Spleen (tissue), 11 donors: Measurements from ENCODE around the gene CDC14B. TPM values are rescaled to one million over a fixed set of nuclear protein-coding genes. Genes with fewer than 3 reads are reported as not detected.
A peak's percentile ranks its signal among the peaks of the same experiment; 100 is the strongest.

ENCODE experiments used
- DNase-seq: peaks from one replicate; pipeline ENCODE4 v3.0.0-alpha.2; 2020
- H3K27ac ChIP-seq, 8 donors: fragments of 200-600 bp; sonication (generic) in 7 of 8; 1 replicate in 4 of 8; 2 replicates in 4 of 8; pipeline versions ENCODE4 v1.5.0 to v1.8.0; 2016 to 2021; ENCODE audit warnings: inconsistent platforms in 4 of 8, mild to moderate bottlenecking in 4 of 8, moderate library complexity in 1 of 8
- H3K27me3 ChIP-seq, 7 donors: fragments of 200-600 bp; sonication (generic) in 6 of 7; replicated peaks in 1 of 7; 1 replicate in 4 of 7; 2 replicates in 3 of 7; pipeline versions ENCODE4 v1.5.0 to v1.8.0; 2016 to 2021; ENCODE audit warnings: inconsistent platforms in 3 of 7, mild to moderate bottlenecking in 1 of 7
- H3K36me3 ChIP-seq, 6 donors: fragments of 200-600 bp; sonication (generic) in 5 of 6; 1 replicate in 4 of 6; 2 replicates in 2 of 6; pipeline versions ENCODE4 v1.5.0 to v1.8.0; 2016 to 2021; ENCODE audit warnings: inconsistent platforms in 2 of 6
- H3K4me1 ChIP-seq, 6 donors: fragments of 200-600 bp; sonication (generic) in 5 of 6; 1 replicate in 3 of 6; 2 replicates in 3 of 6; pipeline versions ENCODE4 v1.5.0 to v1.8.0; 2016 to 2021; ENCODE audit warnings: inconsistent platforms in 3 of 6
- H3K4me3 ChIP-seq, 8 donors: fragments of 200-600 bp; sonication (generic) in 7 of 8; 1 replicate in 4 of 8; 2 replicates in 4 of 8; pipeline versions ENCODE4 v1.5.0 to v1.8.0; 2016 to 2021; ENCODE audit warnings: inconsistent platforms in 4 of 8, mild to moderate bottlenecking in 4 of 8, moderate library complexity in 2 of 8
- H3K9me3 ChIP-seq, 8 donors: fragments of 200-600 bp; sonication (generic) in 7 of 8; 1 replicate in 4 of 8; 2 replicates in 4 of 8; pipeline versions ENCODE4 v1.5.0 to v1.8.0; 2016 to 2021; ENCODE audit warnings: inconsistent platforms in 4 of 8
- POLR2A ChIP-seq, 3 donors: fragments of 450-650 bp; IDR thresholded peaks; one replicate each; pipeline ENCODE4 v1.5.1; 2017; ENCODE audit warnings: antibody characterized with exemption in 3 of 3, mild to moderate bottlenecking in 1 of 3
- POLR2AphosphoS5 ChIP-seq, 3 donors: sonication (generic); formaldehyde crosslinking; IDR thresholded peaks; one replicate each; pipeline ENCODE4 v1.5.1; 2017; ENCODE audit warnings: antibody characterized with exemption in 3 of 3
- WGBS, 5 donors: extraction: QIAGEN DNeasy Blood & Tissue Kit in 3 of 5; methylation state at CpG; one replicate each; pipeline versions ENCODE4 v1.1.5 to v1.1.7; 2013 to 2018; 5-methylcytosine and 5-hydroxymethylcytosine counted together
- intact Hi-C: fragments of 100-400 bp; cut with DNase I; formaldehyde crosslinking; loops from one replicate; pipeline ENCODE4 v1.15.0; 2023; ENCODE audit warnings: low total_unique reads
- polyA plus RNA-seq, 3 donors: library from polyadenylated mRNA; stranded (reverse); fragments of 200-250 nt; gene quantifications; one replicate each; pipeline ENCODE4 v1.2.1, GENCODE V29; 2013
- total RNA-seq, 7 donors: library from RNA; depleted of rRNA in 3 of 7; stranded (reverse); fragments of >200 nt in 3 of 7; fragmentation: NEBNext Ultra II Directional in 4 of 7; extraction: Animal tissue kit (Norgen Biotek cat#: 25700) in 4 of 7; gene quantifications; one replicate each; pipeline versions ENCODE4 v1.1.0 to v1.2.1, GENCODE V29; 2016 to 2021
- TF ChIP-seq, protein P1 (sequence below), 11 experiments: fragments of 200-600 bp in 7 of 11; fragments of 450-650 bp in 4 of 11; sonication (generic) in 4 of 11; IDR thresholded peaks in 8 of 11; conservative IDR thresholded peaks in 3 of 11; 1 replicate in 7 of 11; 2 replicates in 4 of 11; pipeline versions ENCODE4 v1.4.0 to v1.8.0; 2016 to 2021; ENCODE audit warnings: antibody characterized with exemption in 11 of 11, inconsistent platforms in 4 of 11, mild to moderate bottlenecking in 1 of 11
- donor health status: healthy with polysubstance abuse.
- donor health status: DM: no; HTN: no; CAD: no; lungs with moderate emphysema.
- donor health status: DM: no; HTN: no; CAD: no.
- donor health status: Bipolar disorder and iron deficiency.
- donor health status: healthy.
- donor health status: DM: no; HTN: no; CAD: no.
- donor health status: DM: yes; HTN: yes; CAD: no.

CDC14B gene
- total and polyA plus RNA-seq, 10 donors = 1.3 to 10.0 (median 5.8) TPM

GRCh38 chr9:96490534-96491078, 129.0 kb downstream of the CDC14B start:
- Histone ChIP-seq H3K27me3 (no peaks in the 10 kb centered on the region), H3K36me3 (peaks cover 0 to 73% (median 41%) of the 10 kb centered on the region in 6 donors), H3K9me3 (no peaks in the 10 kb centered on the region), H3K4me3 (no peak overlapping the region), H3K27ac (no peak overlapping the region), H3K4me1 (peaks cover 0 to 11% (median 0%) of the 10 kb centered on the region in 6 donors)
- TF ChIP-seq POLR2A (IDR thresholded peaks at IDR 0.05) = no peak
- no peak for TF ChIP-seq POLR2AphosphoS5 (IDR thresholded peaks at IDR 0.05)
- TF ChIP-seq, protein P1, sequence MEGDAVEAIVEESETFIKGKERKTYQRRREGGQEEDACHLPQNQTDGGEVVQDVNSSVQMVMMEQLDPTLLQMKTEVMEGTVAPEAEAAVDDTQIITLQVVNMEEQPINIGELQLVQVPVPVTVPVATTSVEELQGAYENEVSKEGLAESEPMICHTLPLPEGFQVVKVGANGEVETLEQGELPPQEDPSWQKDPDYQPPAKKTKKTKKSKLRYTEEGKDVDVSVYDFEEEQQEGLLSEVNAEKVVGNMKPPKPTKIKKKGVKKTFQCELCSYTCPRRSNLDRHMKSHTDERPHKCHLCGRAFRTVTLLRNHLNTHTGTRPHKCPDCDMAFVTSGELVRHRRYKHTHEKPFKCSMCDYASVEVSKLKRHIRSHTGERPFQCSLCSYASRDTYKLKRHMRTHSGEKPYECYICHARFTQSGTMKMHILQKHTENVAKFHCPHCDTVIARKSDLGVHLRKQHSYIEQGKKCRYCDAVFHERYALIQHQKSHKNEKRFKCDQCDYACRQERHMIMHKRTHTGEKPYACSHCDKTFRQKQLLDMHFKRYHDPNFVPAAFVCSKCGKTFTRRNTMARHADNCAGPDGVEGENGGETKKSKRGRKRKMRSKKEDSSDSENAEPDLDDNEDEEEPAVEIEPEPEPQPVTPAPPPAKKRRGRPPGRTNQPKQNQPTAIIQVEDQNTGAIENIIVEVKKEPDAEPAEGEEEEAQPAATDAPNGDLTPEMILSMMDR (IDR thresholded peaks at IDR 0.05 in 8 of 11, conservative IDR thresholded peaks at IDR 0.05 in 3 of 11) = no peak
- intact Hi-C loops = no loop called here
- no peak for DNase-seq
- WGBS, 5 donors = 93 to 98% (median 95%) methylated on average over 10 of the region's 10 CpGs

DNA sequence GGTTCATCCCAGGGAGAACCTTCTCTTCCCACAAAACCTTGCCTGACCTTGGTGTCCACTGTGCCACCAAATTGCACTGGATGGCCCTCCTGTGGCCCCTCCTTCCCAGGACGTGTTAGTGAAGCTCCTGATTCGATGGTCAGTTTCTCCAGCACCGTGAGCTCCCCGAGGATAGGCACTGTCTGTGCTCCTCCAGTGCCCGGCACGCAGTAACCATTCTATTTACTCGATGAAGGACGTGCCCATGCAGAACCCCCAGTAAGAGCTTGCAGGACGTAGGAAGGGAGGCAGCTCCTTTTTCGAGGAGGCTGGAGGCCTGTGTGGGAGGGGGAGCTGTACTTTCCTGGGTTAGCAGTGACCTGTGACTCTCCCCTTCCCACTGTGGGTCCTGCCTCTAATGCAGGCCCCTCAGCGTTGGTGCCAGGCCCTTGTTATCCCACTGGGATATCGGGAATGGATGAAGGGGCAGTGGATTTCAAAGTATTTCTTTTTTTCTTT, 130.1 kb downstream of the CDC14B start:
- 88 to 95% (median 92%) methylated on average over 12 of the region's 12 CpGs for WGBS, 5 donors
- no peak for TF ChIP-seq POLR2AphosphoS5 (IDR thresholded peaks at IDR 0.05)
- no peak for TF ChIP-seq POLR2A (IDR thresholded peaks at IDR 0.05)
- TF ChIP-seq, protein P1 (IDR thresholded peaks at IDR 0.05 in 8 of 11, conservative IDR thresholded peaks at IDR 0.05 in 3 of 11) = no peak
- Histone ChIP-seq H3K27me3 (no peaks in the 10 kb centered on the region), H3K36me3 (peaks cover 0 to 84% (median 47%) of the 10 kb centered on the region in 6 donors), H3K4me3 (no peak overlapping the region), H3K9me3 (no peaks in the 10 kb centered on the region), H3K27ac (no peak overlapping the region), H3K4me1 (peaks cover 0 to 11% (median 0%) of the 10 kb centered on the region in 6 donors)
- intact Hi-C loops = no loop called here
- DNase-seq = no peak

DNA sequence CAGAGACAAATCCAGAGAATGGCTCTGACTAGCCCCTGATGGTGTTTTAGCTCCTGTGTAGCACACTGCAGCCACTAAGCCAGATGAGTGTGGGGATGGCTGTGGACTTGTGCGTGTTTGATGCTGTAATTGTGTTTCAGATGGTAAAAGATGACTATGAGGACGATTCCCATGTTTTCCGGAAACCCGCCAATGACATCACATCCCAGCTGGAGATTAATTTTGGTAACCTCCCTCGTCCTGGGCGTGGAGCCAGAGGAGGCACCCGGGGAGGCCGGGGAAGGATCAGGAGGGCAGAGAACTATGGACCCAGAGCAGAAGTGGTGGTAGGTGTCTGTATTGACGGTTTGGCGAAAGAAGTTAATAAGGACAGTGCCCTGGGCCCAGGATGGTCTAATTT, 131.7 kb downstream of the CDC14B start:
- 76 to 94% (median 85%) methylated on average over 10 of the region's 10 CpGs for whole genome bisulfite sequencing, 5 donors
- no peak for DNase-seq
- no peaks in the 10 kb centered on the region for H3K9me3 ChIP-seq
- peaks cover 0 to 11% (median 2%) of the 10 kb centered on the region in 6 donors for H3K4me1 ChIP-seq
- no peak overlapping the region for H3K4me3 ChIP-seq
- H3K27ac ChIP-seq = peak overlapping the region in 1 of 8 donors; percentile 43
- intact Hi-C loops = no loop called here
- no peak for TF ChIP-seq POLR2AphosphoS5 (IDR thresholded peaks at IDR 0.05)
- TF ChIP-seq, protein P1 (IDR thresholded peaks at IDR 0.05 in 8 of 11, conservative IDR thresholded peaks at IDR 0.05 in 3 of 11) = no peak
- no peak for TF ChIP-seq POLR2A (IDR thresholded peaks at IDR 0.05)
- peaks cover 0 to 83% (median 48%) of the 10 kb centered on the region in 6 donors for H3K36me3 ChIP-seq
- no peaks in the 10 kb centered on the region for H3K27me3 ChIP-seq

GRCh38 chr9:96487029-96487396, 132.6 kb downstream of the CDC14B start:
- intact Hi-C loops = no loop called here
- WGBS, 5 donors = 53 to 92% (median 65%) methylated on average over 1 of the region's 1 CpG

More at GRCh38 chr9:96487029-96487396, 132.6 kb downstream of the CDC14B start:
- Histone ChIP-seq H3K4me1 (peaks cover 0 to 11% (median 2%) of the 10 kb centered on the region in 6 donors), H3K27ac (peak overlapping the region in 2 of 8 donors; percentile 33 to 36), H3K36me3 (peaks cover 0 to 74% (median 46%) of the 10 kb centered on the region in 6 donors), H3K9me3 (no peaks in the 10 kb centered on the region), H3K4me3 (no peak overlapping the region), H3K27me3 (no peaks in the 10 kb centered on the region)
- TF ChIP-seq, protein P1 (IDR thresholded peaks at IDR 0.05 in 8 of 11, conservative IDR thresholded peaks at IDR 0.05 in 3 of 11) = no peak
- TF ChIP-seq POLR2A (IDR thresholded peaks at IDR 0.05) (no peak), POLR2AphosphoS5 (IDR thresholded peaks at IDR 0.05) (no peak)
- no peak for DNase-seq
